BLaER1 (cell line): ENCODE measurements around the gene RFK.

ENCODE experiments used
- H3K27ac ChIP-seq: shearing (Covaris generic); formaldehyde crosslinking; 2 replicates; pipeline ENCODE4 v1.8.1; 2022
- H3K27me3 ChIP-seq: shearing (Covaris generic); formaldehyde crosslinking; 2 replicates; pipeline ENCODE4 v1.8.1; 2022
- H3K36me3 ChIP-seq: shearing (Covaris generic); formaldehyde crosslinking; 2 replicates; pipeline ENCODE4 v1.8.1; 2022
- H3K4me1 ChIP-seq: shearing (Covaris generic); formaldehyde crosslinking; 2 replicates; pipeline ENCODE4 v1.8.1; 2022
- H3K4me2 ChIP-seq: shearing (Covaris generic); formaldehyde crosslinking; 2 replicates; pipeline ENCODE4 v1.8.1; 2022
- H3K4me3 ChIP-seq: shearing (Covaris generic); formaldehyde crosslinking; 2 replicates; pipeline ENCODE4 v1.8.1; 2022
- H3K9ac ChIP-seq: shearing (Covaris generic); formaldehyde crosslinking; 2 replicates; pipeline ENCODE4 v1.8.1; 2022
- H3K9me3 ChIP-seq: shearing (Covaris generic); formaldehyde crosslinking; 2 replicates; pipeline ENCODE4 v1.8.1; 2022
- H4K20me1 ChIP-seq: shearing (Covaris generic); formaldehyde crosslinking; 2 replicates; pipeline ENCODE4 v1.8.1; 2022
- Cebpa-rat ChIP-seq: shearing (Covaris generic); IDR thresholded peaks from 2 replicates; pipeline ENCODE4 v1.8.1; 2022

RFK gene

DNA sequence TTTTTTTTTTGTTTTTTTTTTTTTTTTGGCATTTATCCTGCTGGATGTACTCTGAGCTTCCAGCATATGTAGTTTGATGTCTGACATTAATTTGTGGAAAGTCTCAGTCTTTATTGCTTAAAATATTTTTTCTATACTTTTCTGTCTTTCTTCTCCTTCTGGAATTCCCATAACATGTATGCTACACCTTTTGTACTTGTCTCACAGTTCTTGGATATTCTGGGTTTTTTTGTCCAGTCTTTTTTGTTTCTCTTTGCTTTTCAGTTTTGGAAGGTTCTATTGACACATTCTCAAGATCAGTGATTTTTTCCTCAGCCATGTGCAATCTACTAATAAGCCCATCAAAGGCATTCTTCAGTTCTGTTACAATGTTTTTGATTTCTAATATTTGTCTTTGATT lies 19.4 kb upstream of the RFK start:
- Histone ChIP-seq H3K9ac (no peak overlapping the region), H3K4me1 (peaks cover 17% of the 10 kb centered on the region), H3K9me3 (peaks cover 27% of the 10 kb centered on the region), H3K4me3 (no peak overlapping the region), H3K27me3 (no peaks in the 10 kb centered on the region), H3K36me3 (no peaks in the 10 kb centered on the region), H3K4me2 (no peak overlapping the region), H4K20me1 (no peaks in the 10 kb centered on the region), H3K27ac (no peak overlapping the region)
- no peak for TF ChIP-seq Cebpa-rat

DNA sequence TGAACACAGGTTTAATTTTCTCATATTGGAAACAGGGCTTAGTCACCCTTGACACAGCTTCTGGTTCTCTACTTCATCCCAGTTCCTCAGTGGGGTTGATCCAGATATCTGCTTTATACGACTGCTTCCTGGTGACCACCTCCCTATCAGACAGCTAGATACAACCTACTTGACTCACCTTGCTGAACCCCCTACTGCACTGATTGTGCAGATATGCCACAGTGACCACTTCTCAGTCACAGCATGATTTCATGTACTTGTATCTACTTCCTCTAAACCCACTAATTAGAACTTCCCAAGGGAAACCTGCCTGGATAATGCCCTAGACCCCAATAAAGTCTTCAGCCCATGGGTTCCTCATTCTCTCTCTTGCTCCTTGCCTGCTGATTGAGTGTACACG lies 18.4 kb upstream of the RFK start:
- Histone ChIP-seq H3K36me3 (no peaks in the 10 kb centered on the region), H3K4me1 (peaks cover 21% of the 10 kb centered on the region)
- TF ChIP-seq Cebpa-rat, result no peak

DNA sequence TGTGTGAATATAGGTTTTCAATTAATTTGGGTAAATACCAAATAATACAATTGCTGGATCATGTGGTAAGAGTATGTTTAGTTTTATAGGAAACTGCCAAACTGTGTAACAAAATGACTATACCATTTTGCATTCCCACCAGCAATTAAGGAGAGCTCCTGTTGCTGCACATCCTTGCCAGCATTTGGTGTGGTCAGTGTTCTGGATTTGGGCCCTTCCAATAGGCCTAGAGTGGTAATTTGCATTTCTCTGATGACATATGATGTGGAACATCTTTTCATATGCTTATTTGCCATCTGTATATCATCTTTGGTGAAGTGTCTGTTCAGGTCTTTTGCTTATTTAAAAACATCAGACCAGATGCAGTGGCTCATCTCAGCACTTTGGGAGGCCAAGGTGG lies 11.6 kb upstream of the RFK start:
- TF ChIP-seq Cebpa-rat, result no peak
- Histone ChIP-seq H3K9ac (no peak overlapping the region), H3K4me2 (no peak overlapping the region), H3K4me3 (no peak overlapping the region), H3K27me3 (no peaks in the 10 kb centered on the region), H3K4me1 (peaks cover 12% of the 10 kb centered on the region), H3K36me3 (no peaks in the 10 kb centered on the region), H3K27ac (no peak overlapping the region), H4K20me1 (no peaks in the 10 kb centered on the region), H3K9me3 (no peaks in the 10 kb centered on the region)

More for the DNA sequence above, 18.4 kb upstream of the RFK start:
- H3K4me2 ChIP-seq, result no peak overlapping the region; the same call in 1 of the 2 replicates
- H3K4me3 ChIP-seq, result no peak overlapping the region
- no peaks in the 10 kb centered on the region for H4K20me1 ChIP-seq
- no peak overlapping the region for H3K9ac ChIP-seq
- no peaks in the 10 kb centered on the region for H3K27me3 ChIP-seq
- H3K27ac ChIP-seq, result no peak overlapping the region
- peaks cover 27% of the 10 kb centered on the region for H3K9me3 ChIP-seq

DNA sequence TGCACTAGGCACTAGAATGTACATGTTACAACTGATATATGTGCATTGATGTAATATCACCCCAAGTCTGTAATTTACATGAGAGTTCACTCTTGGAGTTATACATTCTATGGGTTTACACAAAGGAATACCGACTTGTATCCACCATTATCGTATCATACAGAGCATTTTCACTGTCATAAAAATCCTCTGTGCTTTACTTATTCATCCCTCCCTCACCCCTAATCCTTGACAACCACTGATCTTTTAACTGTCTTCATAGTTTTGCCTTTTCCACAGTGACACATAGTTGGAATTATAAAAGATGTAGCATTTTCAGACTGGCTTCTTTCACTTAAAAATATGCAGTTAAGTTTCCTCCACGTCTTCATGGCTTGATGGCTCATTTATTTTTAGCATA lies 11.1 kb upstream of the RFK start:
- Histone ChIP-seq H3K4me3 (no peak overlapping the region), H3K36me3 (no peaks in the 10 kb centered on the region), H4K20me1 (no peaks in the 10 kb centered on the region), H3K9me3 (no peaks in the 10 kb centered on the region), H3K4me1 (peaks cover 12% of the 10 kb centered on the region), H3K27ac (no peak overlapping the region), H3K4me2 (no peak overlapping the region), H3K9ac (no peak overlapping the region), H3K27me3 (no peaks in the 10 kb centered on the region)
- no peak for TF ChIP-seq Cebpa-rat

DNA sequence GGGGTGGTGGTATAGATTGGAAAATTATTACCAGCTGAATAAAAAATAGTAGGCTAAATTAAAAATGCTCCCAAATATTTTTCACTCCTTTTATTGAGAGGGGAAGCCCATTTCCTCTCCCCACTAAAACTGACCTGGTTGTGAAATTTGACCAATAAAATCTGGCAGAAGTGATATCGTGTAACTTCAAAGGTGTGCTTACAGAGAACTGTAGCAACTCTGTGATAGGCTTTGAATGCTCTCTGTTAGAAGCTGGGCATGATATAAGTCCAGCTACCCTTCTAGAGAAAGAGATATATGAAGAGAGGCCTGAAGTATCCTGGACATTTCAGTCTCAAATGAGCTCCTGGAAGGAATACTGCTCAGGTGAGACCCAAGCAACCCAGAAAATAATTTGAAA lies 10.2 kb upstream of the RFK start:
- H3K27ac ChIP-seq, result no peak overlapping the region
- no peaks in the 10 kb centered on the region for H4K20me1 ChIP-seq
- no peaks in the 10 kb centered on the region for H3K27me3 ChIP-seq
- peaks cover 12% of the 10 kb centered on the region for H3K4me1 ChIP-seq
- TF ChIP-seq Cebpa-rat, result no peak
- no peaks in the 10 kb centered on the region for H3K36me3 ChIP-seq
- H3K9ac ChIP-seq, result no peak overlapping the region
- no peak overlapping the region for H3K4me2 ChIP-seq
- no peaks in the 10 kb centered on the region for H3K9me3 ChIP-seq
- no peak overlapping the region for H3K4me3 ChIP-seq

DNA sequence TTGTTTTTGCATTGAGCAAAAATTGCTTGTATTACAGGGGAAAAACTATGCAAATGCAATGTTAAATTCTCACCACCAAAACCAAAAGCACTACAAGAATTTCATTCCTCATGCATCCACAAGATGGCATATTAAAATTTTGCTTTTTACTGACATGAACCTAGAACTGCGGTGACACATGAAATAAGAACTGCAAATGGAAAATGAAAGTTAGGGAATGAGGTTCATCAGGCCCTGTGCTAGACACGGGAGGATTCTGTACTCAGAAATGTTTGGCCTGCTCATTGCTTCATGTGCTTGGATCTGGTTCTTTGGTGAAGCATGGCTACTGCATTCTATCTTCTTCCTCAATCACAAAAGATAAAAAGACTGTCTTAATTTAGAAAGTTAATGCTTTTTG lies 9.1 kb upstream of the RFK start:
- H3K27ac ChIP-seq, result no peak overlapping the region
- TF ChIP-seq Cebpa-rat, result no peak

DNA sequence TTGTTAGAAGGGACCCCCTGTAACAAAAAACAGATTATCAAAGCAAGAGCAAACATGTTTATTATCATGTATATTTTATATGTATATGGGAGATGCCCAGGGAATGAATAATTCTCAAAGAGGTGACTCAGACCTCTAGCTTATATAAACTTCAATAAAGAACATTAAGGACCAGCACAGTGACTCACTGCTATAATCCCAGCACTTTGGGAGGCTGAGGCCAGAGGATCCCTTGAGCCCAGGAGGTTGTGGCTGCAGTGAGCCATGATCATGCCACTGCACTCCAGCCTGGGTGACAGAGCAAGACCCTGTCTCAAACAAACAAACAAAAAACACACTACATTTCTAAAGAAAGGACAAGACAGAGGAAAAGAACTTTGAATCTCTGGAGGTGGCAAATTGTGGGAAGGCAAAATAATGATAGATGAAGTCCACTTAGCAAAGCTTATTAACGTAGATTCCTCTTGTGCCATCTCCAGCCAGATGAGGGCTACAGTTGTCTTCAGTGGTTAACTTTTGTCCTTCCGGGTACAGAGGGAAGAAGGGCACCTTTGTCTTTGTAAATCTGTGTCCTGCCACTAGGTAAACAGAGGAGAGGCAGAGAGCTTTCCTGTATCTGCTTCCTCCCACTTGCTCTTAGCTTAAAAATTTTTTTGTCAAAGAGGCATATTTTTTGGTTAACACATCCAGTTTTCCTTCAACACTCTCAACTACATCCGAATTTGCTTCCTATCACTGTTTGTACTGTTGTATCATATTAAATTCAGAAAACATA lies 7.5 kb upstream of the RFK start:
- TF ChIP-seq Cebpa-rat, result no peak
- H3K36me3 ChIP-seq, result no peaks in the 10 kb centered on the region
- H3K9ac ChIP-seq, result no peak overlapping the region
- H3K4me2 ChIP-seq, result no peak overlapping the region
- no peak overlapping the region for H3K4me3 ChIP-seq
- H4K20me1 ChIP-seq, result no peaks in the 10 kb centered on the region
- H3K27ac ChIP-seq, result no peak overlapping the region
- no peaks in the 10 kb centered on the region for H3K9me3 ChIP-seq
- H3K4me1 ChIP-seq, result no peaks in the 10 kb centered on the region
- no peaks in the 10 kb centered on the region for H3K27me3 ChIP-seq

More for the DNA sequence above, 9.1 kb upstream of the RFK start:
- H3K9me3 ChIP-seq, result no peaks in the 10 kb centered on the region
- H3K4me3 ChIP-seq, result no peak overlapping the region
- H3K9ac ChIP-seq, result no peak overlapping the region
- no peaks in the 10 kb centered on the region for H4K20me1 ChIP-seq
- H3K27me3 ChIP-seq, result no peaks in the 10 kb centered on the region
- peak overlapping the region; percentile 20; the same call in 1 of the 2 replicates for H3K4me2 ChIP-seq
- H3K4me1 ChIP-seq, result peaks cover 1% of the 10 kb centered on the region
- H3K36me3 ChIP-seq, result no peaks in the 10 kb centered on the region

DNA sequence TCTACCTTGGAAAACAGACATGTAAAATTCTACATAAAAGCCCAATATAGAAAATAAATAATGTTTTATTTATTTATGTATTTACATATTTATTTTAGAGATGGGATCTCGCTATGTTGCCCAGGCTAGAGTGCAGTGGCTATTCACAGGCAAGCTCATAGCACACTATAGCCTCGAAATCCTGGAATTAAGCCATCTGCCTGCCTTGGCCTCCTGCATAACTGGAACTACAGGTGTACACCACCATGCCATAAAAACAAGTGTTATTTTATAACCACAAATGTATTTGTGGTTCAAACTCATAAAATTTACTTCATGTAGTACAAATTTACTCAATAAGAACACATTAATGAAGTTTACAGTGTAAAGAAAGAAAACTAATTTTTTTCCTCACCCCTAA lies 7.0 kb upstream of the RFK start:
- H3K36me3 ChIP-seq, result no peaks in the 10 kb centered on the region
- H3K27me3 ChIP-seq, result no peaks in the 10 kb centered on the region
- H3K9me3 ChIP-seq, result no peaks in the 10 kb centered on the region
- TF ChIP-seq Cebpa-rat, result no peak
- H3K4me1 ChIP-seq, result no peaks in the 10 kb centered on the region
- H3K9ac ChIP-seq, result no peak overlapping the region
- H4K20me1 ChIP-seq, result no peaks in the 10 kb centered on the region
- no peak overlapping the region for H3K27ac ChIP-seq
- H3K4me3 ChIP-seq, result no peak overlapping the region
- H3K4me2 ChIP-seq, result no peak overlapping the region

DNA sequence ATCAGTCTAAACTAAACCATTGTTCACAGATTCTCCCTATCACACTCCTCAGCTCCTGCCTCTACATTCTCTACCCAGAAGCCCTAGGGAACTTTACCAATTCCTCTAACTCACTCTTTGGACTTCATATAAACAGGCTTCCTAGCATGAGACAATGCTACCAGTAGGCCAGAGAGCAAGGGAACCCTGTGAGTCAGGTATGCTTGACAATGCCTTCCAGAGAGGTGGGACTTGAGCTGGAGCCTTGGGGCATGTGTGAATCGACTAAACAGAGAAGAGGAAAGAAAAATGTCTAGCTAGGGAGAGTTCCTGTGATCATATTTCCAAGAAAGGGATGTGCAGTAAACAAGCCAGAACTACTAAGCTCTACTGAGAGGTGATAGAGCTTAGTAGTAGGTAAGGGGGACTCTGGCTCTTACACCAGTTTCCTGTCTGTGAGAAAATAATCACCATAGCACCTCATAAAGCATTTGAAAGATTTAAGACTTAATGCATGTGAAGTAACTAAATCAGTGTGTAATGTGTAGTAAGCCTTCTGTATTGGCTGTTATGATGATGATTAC lies 6.4 kb upstream of the RFK start:
- TF ChIP-seq Cebpa-rat, result no peak
- Histone ChIP-seq H3K9me3 (no peaks in the 10 kb centered on the region), H3K27ac (no peak overlapping the region), H3K27me3 (no peaks in the 10 kb centered on the region), H3K4me1 (peaks cover 3% of the 10 kb centered on the region), H3K9ac (no peak overlapping the region), H3K36me3 (no peaks in the 10 kb centered on the region), H3K4me3 (no peak overlapping the region), H4K20me1 (no peaks in the 10 kb centered on the region), H3K4me2 (no peak overlapping the region)

DNA sequence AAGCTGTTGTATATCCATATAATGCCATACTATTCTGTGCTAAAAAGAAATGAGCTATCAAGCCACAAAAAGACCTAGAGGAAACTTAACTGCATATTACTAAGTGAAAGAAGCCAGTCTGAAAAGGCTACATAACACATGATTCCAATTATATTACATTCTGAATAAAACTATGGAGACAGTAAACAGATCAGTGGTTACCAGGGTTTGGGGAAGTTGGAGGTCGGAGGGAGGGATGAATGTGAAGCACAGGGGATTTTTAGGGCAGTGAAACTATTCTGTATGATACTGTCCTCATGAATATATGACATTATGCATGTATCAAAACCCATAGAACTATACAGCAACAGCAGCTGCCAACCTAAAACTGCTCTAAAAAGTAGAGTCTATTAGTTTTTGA lies 5.6 kb upstream of the RFK start:
- Histone ChIP-seq H3K4me2 (no peak overlapping the region), H3K9me3 (no peaks in the 10 kb centered on the region), H3K27me3 (no peaks in the 10 kb centered on the region), H3K36me3 (no peaks in the 10 kb centered on the region), H3K4me1 (peaks cover 9% of the 10 kb centered on the region), H4K20me1 (no peaks in the 10 kb centered on the region), H3K27ac (no peak overlapping the region), H3K9ac (no peak overlapping the region), H3K4me3 (no peak overlapping the region)
- TF ChIP-seq Cebpa-rat, result no peak
